GM20000 (cell line): ENCODE results near the gene MCAM.

Source experiments
- DNase-seq: peaks from one replicate; pipeline ENCODE4 v3.0.0; 2012; ENCODE audit warnings: low spot score
- TF ChIP-seq, protein P1 (sequence below): IDR thresholded peaks from 2 replicates; pipeline ENCODE4 v1.5.1; 2012; ENCODE audit warnings: mild to moderate bottlenecking, control low read depth; ENCODE audit errors: extremely low read depth, missing control alignments

Gene MCAM

DNA sequence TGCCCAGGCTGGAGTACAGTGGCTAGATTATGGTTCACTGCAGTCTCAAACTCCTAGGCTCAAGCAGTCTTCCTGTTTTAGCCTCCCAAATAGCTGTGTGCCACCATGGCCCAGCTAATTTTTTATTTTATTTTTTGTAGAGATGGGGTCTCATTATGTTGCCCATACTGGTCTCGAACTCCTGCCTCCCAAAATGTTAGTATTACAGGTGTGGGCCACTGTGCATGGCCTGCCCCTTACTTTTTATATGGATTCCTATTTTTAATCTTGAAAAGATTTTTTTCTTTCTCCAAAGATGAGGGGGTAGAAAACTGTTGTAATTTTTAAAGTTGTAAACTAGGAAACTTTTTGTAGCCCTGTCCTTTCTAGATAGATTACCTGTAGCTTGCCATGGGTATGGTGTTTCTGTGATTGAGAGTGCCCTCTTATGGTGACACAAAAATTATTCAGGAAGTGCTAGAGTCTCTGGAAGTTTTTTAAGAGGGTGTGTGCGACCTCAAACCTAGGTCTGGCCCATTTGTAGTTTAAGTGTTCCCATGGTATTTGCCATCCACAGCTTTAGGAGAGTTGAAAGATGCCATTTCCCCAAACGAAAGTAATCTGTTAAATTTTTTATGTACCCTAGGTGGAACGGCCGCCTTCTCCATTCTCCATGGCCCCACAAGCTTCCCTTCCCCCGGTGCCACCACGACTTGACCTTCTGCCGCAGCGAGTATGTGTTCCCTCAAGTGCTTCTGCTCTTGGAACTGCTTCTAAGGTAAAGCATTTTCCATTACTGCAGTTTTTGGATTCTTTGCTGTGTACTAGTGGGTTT lies 32.4 kb downstream of the MCAM start:
- TF ChIP-seq, protein P1, sequence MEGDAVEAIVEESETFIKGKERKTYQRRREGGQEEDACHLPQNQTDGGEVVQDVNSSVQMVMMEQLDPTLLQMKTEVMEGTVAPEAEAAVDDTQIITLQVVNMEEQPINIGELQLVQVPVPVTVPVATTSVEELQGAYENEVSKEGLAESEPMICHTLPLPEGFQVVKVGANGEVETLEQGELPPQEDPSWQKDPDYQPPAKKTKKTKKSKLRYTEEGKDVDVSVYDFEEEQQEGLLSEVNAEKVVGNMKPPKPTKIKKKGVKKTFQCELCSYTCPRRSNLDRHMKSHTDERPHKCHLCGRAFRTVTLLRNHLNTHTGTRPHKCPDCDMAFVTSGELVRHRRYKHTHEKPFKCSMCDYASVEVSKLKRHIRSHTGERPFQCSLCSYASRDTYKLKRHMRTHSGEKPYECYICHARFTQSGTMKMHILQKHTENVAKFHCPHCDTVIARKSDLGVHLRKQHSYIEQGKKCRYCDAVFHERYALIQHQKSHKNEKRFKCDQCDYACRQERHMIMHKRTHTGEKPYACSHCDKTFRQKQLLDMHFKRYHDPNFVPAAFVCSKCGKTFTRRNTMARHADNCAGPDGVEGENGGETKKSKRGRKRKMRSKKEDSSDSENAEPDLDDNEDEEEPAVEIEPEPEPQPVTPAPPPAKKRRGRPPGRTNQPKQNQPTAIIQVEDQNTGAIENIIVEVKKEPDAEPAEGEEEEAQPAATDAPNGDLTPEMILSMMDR = peak; percentile 14

DNA sequence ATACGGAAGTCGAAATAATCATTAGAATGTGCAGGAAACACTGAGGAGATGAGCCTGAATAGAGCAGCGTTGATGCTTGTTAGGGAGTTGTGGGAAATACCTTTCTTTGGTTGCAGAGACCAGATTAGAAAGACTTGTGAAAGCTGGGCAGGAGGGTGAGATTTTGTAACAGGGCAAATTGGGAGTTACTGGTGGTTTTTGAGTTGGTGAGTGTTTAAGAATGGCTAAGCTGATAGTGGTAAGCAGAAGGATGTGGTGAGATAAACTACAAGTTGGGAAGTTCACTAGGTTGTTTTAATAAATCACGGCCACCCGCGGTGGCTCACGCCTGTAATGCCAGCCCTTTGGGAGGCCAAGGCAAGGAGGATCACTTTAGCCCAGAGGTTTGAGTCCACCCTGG lies 34.4 kb downstream of the MCAM start:
- DNase-seq = no peak
- TF ChIP-seq, protein P1 = no peak

More for the DNA sequence above, 32.4 kb downstream of the MCAM start:
- peak; percentile 66 for DNase-seq

DNA sequence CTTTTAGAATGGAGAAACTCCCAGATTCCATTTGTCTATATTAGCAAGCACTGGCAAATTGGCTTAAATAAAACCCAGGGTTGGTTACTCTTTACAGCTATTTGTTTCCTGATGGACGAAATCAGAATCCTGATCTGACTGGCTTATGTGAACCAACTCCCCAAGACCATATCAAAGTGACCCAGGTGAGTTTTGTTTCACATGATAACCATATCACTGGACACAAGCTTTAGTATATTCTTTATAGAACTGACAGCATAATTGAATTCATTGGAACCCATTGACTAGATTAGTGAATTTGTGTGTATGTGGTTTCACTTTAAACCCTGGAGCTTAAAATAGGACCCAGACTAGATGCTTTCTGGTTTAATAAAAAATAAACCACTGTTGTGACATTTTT lies 39.3 kb downstream of the MCAM start:
- DNase-seq = no peak
- TF ChIP-seq, protein P1 = no peak

DNA sequence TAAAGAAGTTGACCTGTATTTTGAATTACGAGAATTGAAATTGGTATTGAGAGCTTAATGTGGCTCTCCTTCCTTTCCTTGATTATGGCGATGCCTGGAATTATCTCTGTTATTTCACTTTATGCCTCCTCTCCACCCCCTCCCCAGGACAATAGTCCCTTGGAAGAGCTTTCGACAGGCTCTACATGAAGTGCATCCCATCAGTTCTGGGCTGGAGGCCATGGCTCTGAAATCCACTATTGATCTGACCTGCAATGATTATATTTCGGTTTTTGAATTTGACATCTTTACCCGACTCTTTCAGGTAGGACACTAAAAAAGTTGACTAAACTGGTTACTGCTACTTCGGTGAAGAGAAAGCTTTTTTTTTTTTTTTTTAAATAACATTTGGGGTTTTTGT lies 43.2 kb downstream of the MCAM start:
- DNase-seq = no peak
- TF ChIP-seq, protein P1 = no peak

DNA sequence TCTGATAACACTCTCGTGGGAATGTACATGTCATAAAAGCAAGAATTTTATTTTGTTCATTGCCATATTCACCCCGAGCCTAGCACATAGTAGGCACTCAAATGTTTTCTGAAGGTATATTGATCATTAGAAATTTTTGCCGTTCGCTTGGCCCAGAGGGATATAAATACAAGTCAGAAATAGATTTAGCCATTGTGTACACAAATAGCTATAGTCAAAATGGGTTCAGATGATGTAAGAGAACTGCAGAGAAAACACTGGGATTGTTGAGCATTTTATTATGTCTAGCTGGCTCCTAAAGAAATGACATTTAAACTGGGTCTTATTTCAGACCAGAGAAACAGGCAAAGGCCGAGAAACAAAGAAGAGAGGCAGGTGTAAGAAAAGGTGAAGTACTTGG lies 49.3 kb downstream of the MCAM start:
- TF ChIP-seq, protein P1 = no peak
- no peak for DNase-seq

DNA sequence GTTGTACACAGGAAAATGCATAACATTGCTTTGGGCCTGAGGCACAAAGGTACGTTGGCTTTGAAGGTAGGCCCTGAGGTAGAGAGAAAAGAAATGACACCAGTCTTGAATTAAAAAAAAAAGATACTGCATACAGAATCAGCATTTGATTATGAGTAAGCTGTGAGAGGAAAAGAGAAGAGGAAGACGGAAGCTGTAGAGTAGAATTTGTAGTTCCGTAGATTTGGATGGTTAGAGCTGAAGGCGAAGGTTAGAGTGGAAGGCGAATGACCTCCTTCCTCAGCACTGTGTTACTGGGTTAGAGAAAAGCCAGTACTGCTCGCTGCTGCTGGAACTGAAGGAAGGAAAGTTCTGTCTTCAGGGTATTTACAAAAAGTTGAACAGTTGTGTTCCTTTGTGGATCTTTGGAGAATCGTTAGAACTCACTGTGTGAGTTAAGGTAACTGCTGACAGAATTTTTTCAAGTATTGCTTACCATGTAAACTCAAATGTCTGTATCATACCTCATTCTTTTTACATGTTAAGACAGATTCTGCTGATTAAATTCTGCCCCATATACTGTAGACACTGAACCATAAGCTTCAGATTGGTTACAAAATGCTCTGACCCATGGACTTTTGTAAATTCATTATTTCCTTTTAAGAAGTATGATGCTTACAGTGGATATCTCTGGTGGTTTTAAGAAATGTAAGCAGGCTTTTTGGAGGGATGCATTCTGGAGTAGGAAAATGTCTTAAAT lies 50.2 kb downstream of the MCAM start:
- TF ChIP-seq, protein P1 = no peak
- DNase-seq = no peak

DNA sequence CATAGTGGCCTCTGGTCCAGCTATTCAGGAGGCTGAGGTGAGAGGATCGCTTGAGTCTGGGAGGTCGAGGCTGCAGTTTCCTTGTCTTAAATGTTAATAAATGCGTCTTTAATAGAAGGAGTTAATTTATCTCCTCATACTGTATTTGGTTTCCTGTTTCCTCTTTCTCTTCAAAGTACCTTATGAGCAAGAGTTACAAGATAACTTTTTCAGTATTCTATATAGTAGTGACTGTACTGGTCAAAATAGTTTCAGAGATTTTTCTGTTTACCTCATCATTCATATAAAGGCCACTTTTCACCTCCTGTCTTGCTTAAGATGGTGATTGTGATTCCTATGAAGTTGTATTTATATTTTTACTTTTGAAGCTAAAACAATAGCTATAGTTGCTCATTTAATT lies 50.9 kb downstream of the MCAM start:
- TF ChIP-seq, protein P1 = no peak
- DNase-seq = no peak
